GM12801 (cell line): ENCODE data around the gene BANP.

Experiments used
- TF ChIP-seq, protein P1 (sequence below): IDR thresholded peaks from one replicate; pipeline ENCODE4 v1.5.1; 2011; ENCODE audit warnings: control low read depth; ENCODE audit not compliant: insufficient read length; ENCODE audit errors: extremely low read depth

Gene BANP

DNA sequence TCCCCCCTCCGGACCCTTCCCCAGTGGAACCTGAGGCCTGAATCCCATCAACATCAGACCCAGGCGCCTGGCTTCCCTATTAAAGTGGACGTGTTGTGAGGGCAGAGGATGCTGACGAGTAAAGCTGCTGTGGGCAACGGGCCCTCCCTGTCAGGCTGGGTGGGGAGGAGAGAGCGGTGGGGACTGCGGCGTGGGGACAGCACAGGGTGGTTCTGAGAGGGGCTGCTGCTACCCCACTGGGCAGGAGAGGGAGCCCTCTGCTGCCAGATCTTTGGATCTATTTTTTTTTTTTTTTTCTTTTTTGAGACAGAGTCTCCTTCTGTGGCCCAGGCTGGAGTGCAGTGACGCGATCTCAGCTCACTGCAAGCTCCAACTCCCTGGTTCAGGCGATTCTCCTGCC is 20.8 kb upstream of the BANP start:
- TF ChIP-seq, protein P1, sequence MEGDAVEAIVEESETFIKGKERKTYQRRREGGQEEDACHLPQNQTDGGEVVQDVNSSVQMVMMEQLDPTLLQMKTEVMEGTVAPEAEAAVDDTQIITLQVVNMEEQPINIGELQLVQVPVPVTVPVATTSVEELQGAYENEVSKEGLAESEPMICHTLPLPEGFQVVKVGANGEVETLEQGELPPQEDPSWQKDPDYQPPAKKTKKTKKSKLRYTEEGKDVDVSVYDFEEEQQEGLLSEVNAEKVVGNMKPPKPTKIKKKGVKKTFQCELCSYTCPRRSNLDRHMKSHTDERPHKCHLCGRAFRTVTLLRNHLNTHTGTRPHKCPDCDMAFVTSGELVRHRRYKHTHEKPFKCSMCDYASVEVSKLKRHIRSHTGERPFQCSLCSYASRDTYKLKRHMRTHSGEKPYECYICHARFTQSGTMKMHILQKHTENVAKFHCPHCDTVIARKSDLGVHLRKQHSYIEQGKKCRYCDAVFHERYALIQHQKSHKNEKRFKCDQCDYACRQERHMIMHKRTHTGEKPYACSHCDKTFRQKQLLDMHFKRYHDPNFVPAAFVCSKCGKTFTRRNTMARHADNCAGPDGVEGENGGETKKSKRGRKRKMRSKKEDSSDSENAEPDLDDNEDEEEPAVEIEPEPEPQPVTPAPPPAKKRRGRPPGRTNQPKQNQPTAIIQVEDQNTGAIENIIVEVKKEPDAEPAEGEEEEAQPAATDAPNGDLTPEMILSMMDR: no peak

DNA sequence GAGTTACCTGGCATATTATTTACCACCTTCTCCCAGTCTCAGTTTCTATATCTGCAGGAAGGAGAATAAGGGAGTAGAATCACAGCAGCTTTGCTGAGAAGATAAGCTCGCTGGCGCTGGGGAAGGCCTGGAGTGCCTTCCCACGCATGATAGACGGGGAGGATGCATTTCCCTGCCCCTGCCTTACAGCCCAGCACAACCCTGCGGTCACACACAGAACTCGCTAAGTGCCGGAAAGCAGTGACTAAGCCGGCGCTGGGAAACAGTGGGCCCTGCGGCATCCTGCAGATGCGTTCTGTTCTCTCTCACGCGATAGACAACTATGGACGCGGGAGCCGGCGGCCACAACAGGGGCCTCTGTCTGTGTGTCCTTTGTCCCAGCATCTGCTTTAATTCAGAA is 19.7 kb upstream of the BANP start:
- TF ChIP-seq, protein P1: no peak

DNA sequence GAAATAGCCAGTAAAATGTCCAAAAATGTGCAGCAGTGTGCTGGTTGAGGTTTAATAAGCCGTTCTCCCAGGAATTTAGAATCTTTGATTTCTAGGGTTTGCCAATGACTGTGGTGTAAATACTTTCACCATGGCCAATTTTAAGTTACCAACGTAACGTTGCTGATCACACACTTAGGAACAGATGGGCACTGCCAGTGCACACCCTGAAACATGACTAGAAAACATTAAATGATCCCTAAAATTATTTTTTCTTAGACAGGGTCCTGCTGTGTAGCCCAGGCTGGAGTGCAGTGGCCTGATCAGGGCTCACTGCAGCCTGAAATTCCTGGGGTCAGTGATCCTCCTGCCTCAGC is 18.1 kb upstream of the BANP start:
- TF ChIP-seq, protein P1: no peak

DNA sequence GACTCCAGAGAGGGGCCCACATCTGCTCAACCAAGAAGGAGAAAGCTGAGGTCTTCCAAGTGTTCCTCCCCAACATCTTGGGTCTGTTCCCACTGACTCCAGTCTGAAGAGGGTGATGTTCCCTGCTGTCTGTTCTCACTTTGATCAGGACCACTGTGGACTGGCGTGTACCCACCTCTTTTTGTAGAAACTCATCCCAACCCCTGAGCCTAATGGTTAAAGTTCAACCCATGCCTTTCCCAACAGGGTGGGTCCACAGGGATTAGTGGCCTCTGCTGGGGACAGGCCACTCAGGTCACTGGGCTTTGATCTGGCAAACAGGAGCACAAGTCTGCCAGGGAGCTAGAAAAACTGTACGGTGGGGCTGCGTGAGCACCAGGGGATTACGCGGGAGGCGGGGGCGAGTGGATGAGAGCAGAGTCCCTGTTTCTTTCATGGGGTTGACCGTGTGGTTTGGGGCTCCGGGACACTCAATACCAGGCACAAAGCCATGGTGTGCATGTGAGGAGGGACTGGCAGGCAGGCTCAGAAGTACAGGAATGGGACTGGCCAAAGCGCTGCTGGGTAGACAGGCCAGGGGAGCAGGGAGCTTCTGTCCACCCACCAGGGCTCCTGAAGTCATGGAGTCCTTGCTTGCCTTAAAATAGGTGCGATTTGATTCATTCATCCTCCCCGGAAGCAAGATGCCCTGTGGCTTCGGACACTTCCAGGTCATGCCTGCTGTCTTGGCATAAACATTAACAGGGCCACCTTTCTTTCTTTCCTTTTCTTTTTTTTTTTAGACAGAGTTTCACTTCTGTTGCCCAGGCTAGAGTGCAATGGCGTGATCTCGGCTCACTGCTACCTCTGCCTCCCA is 14.6 kb upstream of the BANP start, which contains the start of gene CA5A:
Gene CA5A (minus strand): TSS at position 155 of the 856 bp plus-strand sequence. CDS start 79 bp downstream, at position 76.
- TF ChIP-seq, protein P1: no peak

DNA sequence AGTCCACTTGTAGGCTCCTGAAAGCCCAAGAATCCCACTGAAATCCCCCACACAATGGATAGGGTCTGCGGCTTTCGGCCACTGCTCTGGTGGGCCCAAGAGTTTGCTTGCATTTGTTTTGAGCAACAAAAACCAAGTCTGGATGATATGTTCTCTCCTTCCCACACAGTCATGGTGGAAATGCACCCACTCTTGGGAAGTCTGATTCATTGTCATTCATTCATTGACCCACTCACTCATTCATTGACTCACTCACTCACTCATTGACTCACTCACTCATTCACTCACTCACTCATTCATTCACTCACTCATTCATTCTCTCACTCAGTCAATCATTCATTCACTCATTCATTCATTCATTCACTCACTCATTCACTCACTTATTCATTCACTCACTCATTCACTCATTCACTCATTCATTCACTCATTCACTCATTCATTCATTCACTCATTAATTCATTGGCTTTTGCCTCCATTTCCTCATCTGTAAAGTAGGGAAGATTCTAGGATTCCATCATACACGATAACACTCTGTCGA is 12.8 kb upstream of the BANP start:
- TF ChIP-seq, protein P1: no peak

DNA sequence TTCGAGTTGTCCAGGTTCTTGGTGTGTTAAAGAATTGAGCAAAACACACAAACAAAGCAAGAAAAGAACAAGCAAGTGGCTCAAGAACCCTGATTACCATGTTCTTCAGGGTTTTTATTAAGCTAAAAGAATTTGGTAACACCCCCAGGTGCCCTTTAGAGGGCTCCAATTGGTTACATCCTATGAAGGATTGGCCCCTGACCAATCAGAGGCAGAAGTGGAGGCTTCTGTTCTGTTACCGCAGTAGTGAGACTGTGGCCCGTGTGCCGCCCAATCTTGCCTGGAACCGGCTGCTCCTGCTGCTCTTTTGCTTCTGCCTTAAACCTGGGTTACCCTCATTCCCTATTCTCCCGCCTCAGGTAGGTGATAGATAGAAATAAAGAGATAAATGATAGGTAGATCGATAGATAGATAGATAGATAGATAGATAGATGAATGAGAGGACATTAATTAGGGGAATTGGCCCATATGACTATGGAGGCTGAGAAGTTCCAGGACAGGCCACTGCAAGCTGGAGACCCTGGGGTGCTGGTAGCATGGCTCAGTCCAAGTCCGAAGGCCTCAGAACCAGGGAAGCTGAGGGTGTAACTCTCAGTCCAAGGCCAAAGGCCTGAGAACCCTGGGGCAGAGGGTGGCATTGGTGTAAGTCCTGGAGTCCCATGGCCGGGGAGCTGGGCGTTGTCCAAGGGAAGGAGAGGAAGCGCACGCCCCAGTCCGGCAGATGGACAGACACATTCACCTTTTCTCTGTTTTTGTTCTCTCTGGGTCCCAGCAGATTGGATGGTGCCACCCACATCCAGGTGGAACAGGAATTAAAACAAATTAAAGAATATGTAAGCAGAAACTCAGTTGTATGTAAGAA is 11.4 kb upstream of the BANP start:
- TF ChIP-seq, protein P1: no peak

DNA sequence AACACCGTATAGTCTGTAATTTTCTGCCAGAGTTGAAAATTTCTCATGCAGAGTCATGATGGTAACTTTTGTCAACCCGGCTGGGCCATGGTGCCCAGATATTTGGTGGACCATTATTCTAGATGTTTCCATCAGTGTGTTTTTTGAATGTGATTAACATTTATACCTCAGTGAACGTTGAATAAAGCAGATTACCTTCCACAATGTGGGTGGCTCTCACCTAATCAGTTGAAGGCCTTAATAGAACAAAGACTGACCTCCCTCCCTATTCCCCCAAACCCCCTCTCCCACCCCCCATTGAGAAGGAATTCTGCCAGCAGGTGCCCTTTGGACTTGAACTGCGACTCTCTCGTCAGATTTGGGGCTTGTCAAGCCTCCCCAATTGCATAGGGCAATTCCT is 8.6 kb upstream of the BANP start:
- TF ChIP-seq, protein P1: no peak
